ENCODE results near the gene ALOX5AP.

DNA sequence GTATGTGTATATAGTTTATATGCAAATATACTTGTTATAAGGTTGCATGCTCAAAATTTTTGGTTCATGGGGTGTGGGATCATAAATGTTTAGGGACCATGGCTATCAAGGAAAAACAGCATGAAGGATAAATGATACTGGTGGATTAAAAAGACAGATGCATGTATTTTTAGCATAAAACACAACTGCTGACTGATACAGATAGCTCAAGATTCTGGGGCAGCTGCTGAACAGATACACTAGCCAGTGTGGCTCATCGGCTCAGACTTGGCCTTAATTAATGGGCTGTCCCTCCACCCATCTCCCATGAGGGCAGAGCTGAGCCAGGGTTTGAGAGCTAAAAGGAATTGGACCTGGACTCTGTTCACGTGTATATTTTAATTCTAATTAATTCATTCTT, 11.4 kb downstream of the ALOX5AP start:
- TF ChIP-seq GATA3 (IDR thresholded peaks at IDR 0.05; ENCODE audit: low read depth, low read length): no peak
- TF ChIP-seq GATA2 (IDR thresholded peaks at IDR 0.05; ENCODE audit: low read depth, low read length): no peak

All from SH-SY5Y (cell line).